ENCODE measurements around the gene ZFTA. TPM values are rescaled to one million over a fixed set of nuclear protein-coding genes. Genes with fewer than 3 reads are reported as not detected.
"Not testable (repeated sequence)": the region's sequence is repeated elsewhere in the genome, so short reads cannot be mapped to it uniquely, and the experiment has no call there.

Gene ZFTA
- total and polyA plus RNA-seq, 4 donors = 1.7 to 12.1 (median 6.8) TPM

DNA sequence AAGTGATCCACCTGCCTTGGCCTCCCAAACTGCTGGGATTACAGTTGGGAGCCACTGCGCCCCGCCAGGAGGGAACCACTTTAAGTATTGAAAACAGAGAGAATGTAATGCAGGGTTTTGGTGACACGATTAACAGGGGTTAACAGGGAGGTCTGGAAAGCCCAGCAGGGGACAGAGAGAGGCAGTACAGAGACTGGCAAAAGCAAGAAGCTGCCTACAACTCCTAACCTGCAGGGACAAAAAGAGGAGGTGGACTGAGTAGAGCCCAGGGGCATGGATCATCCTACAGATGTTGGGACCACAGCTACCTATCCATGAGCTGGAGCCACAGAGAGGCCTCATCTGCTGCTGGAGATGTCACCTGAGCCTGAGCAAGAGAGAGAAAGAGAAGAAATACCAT is 42.9 kb upstream of the ZFTA start (continued):
- TF ChIP-seq FOXA2 (IDR thresholded peaks at IDR 0.05) = no peak

DNA sequence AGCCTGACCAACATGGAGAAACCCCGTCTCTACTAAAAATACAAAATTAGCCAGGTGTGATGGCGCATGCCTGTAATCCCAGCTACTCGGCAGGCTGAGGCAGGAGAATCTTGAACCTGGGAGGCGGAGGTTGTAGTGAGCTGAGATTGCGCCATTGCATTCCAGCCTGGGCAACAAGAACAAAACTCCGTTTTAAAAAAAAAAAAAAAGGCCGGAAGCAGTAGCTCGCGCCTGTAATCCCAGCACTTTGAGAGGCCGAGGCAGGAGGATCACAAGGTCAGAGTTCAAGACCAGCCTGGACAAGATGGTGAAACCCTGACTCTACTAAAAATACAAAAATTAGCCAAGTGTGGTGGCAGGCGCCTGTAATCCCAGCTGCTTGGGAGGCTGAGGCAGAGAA is 41.8 kb upstream of the ZFTA start:
- not testable (repeated sequence) for H3K27me3 ChIP-seq (ENCODE audit: control insufficient read depth in 4 of 4, insufficient read depth in 4 of 4, low read length in 3 of 4); DNase-seq (ENCODE audit: low spot score); H3K4me3 ChIP-seq (ENCODE audit: low read depth in 1 of 3, low read length in 3 of 3); H3K27ac ChIP-seq (ENCODE audit: low read depth in 1 of 2, low read length in 2 of 2); H3K9ac ChIP-seq (ENCODE audit: low read depth in 1 of 2, low read length in 2 of 2); H3K36me3 ChIP-seq (ENCODE audit: control insufficient read depth in 4 of 4, insufficient read depth in 3 of 4, low read depth in 1 of 4, low read length in 3 of 4); H3K9me3 ChIP-seq (ENCODE audit: control insufficient read depth in 4 of 4, low read length in 3 of 4)
- H3K4me1 ChIP-seq (ENCODE audit: control insufficient read depth in 4 of 4, insufficient read depth in 4 of 4, low read length in 3 of 4) = peaks cover 0 to 16% (median 11%) of the 10 kb centered on the region in 4 donors
- 82% methylated on average over 11 of the region's 11 CpGs for WGBS

DNA sequence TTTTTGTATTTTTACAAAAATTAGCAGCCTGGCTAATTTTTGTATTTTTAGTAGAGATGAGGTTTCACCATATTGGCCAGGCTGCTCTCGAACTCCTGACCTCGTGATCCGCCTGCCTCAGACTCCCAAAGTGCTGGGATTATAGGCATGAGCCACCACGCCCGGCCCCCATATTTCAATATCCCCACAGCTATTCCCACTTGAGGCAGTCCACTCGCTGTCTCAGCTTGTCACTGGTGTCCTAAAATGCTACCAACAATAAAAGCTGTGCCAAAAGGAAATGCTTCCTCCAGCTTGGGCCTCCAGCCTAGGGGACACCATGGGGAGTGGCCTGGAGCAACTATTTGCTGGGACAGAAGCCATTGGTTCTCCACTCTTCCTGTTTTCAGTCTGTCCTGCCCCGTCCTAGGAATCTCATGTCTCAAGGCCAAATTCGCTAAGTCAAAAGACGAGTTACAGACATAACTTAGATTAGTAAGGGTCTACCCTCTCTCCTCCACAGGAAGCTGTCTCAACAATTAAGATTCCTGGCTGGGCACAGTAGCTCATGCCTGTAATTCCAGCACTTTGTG is 37.4 kb upstream of the ZFTA start:
- H3K27ac ChIP-seq (ENCODE audit: low read depth in 1 of 2, low read length in 2 of 2) = no peak overlapping the region
- H3K4me1 ChIP-seq (ENCODE audit: control insufficient read depth in 4 of 4, insufficient read depth in 4 of 4, low read length in 3 of 4) = no peaks in the 10 kb centered on the region
- no peak for DNase-seq (ENCODE audit: low spot score)
- 78% methylated on average over 9 of the region's 9 CpGs for WGBS
- no peaks in the 10 kb centered on the region for H3K27me3 ChIP-seq (ENCODE audit: control insufficient read depth in 4 of 4, insufficient read depth in 4 of 4, low read length in 3 of 4)
- no peak overlapping the region for H3K9ac ChIP-seq (ENCODE audit: low read depth in 1 of 2, low read length in 2 of 2)
- H3K36me3 ChIP-seq (ENCODE audit: control insufficient read depth in 4 of 4, insufficient read depth in 3 of 4, low read depth in 1 of 4, low read length in 3 of 4) = no peaks in the 10 kb centered on the region
- TF ChIP-seq EGR1 (IDR thresholded peaks at IDR 0.05; ENCODE audit: low read depth in 2 of 2) = no peak
- TF ChIP-seq GABPA (IDR thresholded peaks at IDR 0.05 in 1 of 2, conservative IDR thresholded peaks at IDR 0.05 in 1 of 2) = no peak
- TF ChIP-seq SP1 (IDR thresholded peaks at IDR 0.05) = peak; percentile 55
- TF ChIP-seq TAF1 (conservative IDR thresholded peaks at IDR 0.05) = no peak
- TF ChIP-seq, protein P1, sequence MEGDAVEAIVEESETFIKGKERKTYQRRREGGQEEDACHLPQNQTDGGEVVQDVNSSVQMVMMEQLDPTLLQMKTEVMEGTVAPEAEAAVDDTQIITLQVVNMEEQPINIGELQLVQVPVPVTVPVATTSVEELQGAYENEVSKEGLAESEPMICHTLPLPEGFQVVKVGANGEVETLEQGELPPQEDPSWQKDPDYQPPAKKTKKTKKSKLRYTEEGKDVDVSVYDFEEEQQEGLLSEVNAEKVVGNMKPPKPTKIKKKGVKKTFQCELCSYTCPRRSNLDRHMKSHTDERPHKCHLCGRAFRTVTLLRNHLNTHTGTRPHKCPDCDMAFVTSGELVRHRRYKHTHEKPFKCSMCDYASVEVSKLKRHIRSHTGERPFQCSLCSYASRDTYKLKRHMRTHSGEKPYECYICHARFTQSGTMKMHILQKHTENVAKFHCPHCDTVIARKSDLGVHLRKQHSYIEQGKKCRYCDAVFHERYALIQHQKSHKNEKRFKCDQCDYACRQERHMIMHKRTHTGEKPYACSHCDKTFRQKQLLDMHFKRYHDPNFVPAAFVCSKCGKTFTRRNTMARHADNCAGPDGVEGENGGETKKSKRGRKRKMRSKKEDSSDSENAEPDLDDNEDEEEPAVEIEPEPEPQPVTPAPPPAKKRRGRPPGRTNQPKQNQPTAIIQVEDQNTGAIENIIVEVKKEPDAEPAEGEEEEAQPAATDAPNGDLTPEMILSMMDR (IDR thresholded peaks at IDR 0.05; ENCODE audit: low read depth, low read length, missing input control) = no peak
- TF ChIP-seq, protein P2, sequence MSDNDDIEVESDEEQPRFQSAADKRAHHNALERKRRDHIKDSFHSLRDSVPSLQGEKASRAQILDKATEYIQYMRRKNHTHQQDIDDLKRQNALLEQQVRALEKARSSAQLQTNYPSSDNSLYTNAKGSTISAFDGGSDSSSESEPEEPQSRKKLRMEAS (IDR thresholded peaks at IDR 0.05) = no peak
- TF ChIP-seq HNF4G (IDR thresholded peaks at IDR 0.05) = no peak
- TF ChIP-seq RXRA (IDR thresholded peaks at IDR 0.05) = peak in 1 of 2 donors; percentile 15
- no peak for TF ChIP-seq FOXA1 (IDR thresholded peaks at IDR 0.05)
- TF ChIP-seq, protein P3, sequence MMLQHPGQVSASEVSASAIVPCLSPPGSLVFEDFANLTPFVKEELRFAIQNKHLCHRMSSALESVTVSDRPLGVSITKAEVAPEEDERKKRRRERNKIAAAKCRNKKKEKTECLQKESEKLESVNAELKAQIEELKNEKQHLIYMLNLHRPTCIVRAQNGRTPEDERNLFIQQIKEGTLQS (IDR thresholded peaks at IDR 0.05) = no peak
- TF ChIP-seq, protein P4, sequence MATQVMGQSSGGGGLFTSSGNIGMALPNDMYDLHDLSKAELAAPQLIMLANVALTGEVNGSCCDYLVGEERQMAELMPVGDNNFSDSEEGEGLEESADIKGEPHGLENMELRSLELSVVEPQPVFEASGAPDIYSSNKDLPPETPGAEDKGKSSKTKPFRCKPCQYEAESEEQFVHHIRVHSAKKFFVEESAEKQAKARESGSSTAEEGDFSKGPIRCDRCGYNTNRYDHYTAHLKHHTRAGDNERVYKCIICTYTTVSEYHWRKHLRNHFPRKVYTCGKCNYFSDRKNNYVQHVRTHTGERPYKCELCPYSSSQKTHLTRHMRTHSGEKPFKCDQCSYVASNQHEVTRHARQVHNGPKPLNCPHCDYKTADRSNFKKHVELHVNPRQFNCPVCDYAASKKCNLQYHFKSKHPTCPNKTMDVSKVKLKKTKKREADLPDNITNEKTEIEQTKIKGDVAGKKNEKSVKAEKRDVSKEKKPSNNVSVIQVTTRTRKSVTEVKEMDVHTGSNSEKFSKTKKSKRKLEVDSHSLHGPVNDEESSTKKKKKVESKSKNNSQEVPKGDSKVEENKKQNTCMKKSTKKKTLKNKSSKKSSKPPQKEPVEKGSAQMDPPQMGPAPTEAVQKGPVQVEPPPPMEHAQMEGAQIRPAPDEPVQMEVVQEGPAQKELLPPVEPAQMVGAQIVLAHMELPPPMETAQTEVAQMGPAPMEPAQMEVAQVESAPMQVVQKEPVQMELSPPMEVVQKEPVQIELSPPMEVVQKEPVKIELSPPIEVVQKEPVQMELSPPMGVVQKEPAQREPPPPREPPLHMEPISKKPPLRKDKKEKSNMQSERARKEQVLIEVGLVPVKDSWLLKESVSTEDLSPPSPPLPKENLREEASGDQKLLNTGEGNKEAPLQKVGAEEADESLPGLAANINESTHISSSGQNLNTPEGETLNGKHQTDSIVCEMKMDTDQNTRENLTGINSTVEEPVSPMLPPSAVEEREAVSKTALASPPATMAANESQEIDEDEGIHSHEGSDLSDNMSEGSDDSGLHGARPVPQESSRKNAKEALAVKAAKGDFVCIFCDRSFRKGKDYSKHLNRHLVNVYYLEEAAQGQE (IDR thresholded peaks at IDR 0.05) = no peak
- TF ChIP-seq FOXA2 (IDR thresholded peaks at IDR 0.05) = no peak
- no peak for TF ChIP-seq YY1 (IDR thresholded peaks at IDR 0.05)
- TF ChIP-seq, protein P5, sequence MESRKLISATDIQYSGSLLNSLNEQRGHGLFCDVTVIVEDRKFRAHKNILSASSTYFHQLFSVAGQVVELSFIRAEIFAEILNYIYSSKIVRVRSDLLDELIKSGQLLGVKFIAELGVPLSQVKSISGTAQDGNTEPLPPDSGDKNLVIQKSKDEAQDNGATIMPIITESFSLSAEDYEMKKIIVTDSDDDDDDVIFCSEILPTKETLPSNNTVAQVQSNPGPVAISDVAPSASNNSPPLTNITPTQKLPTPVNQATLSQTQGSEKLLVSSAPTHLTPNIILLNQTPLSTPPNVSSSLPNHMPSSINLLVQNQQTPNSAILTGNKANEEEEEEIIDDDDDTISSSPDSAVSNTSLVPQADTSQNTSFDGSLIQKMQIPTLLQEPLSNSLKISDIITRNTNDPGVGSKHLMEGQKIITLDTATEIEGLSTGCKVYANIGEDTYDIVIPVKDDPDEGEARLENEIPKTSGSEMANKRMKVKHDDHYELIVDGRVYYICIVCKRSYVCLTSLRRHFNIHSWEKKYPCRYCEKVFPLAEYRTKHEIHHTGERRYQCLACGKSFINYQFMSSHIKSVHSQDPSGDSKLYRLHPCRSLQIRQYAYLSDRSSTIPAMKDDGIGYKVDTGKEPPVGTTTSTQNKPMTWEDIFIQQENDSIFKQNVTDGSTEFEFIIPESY (IDR thresholded peaks at IDR 0.05) = no peak
- TF ChIP-seq NR2F2 (IDR thresholded peaks at IDR 0.05) = peak; percentile 72
- TF ChIP-seq JUND (IDR thresholded peaks at IDR 0.05) = no peak
- no peak for TF ChIP-seq HNF4A (conservative IDR thresholded peaks at IDR 0.05)
- peak in 1 of 2 donors; percentile 14 for TF ChIP-seq RAD21 (IDR thresholded peaks at IDR 0.05)
- H3K4me3 ChIP-seq (ENCODE audit: low read depth in 1 of 3, low read length in 3 of 3) = no peak overlapping the region
- no peaks in the 10 kb centered on the region for H3K9me3 ChIP-seq (ENCODE audit: control insufficient read depth in 4 of 4, low read length in 3 of 4)
